ENCODE results near the gene MFSD11. TPM values are rescaled to one million over a fixed set of nuclear protein-coding genes. Genes with fewer than 3 reads are reported as not detected.
A peak's percentile ranks its signal among the peaks of the same experiment; 100 is the strongest.
"Not testable (repeated sequence)": the region's sequence is repeated elsewhere in the genome, so short reads cannot be mapped to it uniquely, and the experiment has no call there.

MFSD11 gene
- total RNA-seq, 2 experiments from 2014 or later, result 17.0 to 17.6 TPM

DNA sequence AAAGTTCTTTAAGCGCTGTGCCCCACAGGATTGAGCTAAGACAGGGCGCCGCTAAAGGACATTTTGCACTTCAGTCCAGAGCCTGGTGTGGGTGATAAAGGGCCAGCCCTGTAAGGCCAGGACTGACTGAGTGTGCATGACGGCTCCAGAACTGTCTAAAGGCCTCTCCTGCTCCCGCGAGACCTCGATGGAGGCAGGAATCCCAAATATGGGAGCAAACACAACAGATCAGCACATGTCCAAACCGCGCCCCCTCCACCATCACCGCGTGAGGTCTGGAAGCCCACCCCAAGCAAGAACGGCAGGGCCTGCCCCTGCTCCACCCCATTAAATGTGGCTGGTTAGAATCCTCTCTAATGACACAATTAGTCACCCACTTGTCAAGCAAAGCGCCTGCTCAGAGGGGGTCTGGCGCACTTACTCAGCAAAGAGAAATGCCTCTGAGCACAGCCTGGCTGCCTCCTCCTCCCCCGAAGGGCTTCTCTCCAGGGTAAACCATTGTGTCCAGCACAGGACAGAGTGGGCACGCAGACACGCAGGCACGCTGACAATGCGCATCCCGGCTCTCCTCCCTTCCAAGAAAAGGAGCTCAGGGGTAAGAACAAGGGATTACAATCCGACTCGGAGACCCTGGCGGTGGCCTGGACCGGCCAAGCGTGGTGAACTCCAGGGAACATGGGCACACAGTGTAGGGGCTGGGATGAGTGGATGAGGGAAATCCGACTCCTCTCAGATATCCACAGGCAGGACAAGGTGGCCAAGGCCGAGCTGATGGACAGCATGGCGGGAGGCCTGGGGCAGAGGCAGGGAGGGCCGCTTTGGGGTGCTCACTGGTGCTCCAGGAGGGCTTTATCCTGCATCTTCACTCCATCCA lies 28.6 kb upstream of the MFSD11 start:
- peak overlapping the region; percentile 70 for H3K4me3 Mint-ChIP-seq
- ATAC-seq (no peak), DNase-seq (no peak)
- H3K27me3 Mint-ChIP-seq, result no peaks in the 10 kb centered on the region
- no peak overlapping the region for H3K27ac Mint-ChIP-seq
- TF ChIP-seq, protein P1, sequence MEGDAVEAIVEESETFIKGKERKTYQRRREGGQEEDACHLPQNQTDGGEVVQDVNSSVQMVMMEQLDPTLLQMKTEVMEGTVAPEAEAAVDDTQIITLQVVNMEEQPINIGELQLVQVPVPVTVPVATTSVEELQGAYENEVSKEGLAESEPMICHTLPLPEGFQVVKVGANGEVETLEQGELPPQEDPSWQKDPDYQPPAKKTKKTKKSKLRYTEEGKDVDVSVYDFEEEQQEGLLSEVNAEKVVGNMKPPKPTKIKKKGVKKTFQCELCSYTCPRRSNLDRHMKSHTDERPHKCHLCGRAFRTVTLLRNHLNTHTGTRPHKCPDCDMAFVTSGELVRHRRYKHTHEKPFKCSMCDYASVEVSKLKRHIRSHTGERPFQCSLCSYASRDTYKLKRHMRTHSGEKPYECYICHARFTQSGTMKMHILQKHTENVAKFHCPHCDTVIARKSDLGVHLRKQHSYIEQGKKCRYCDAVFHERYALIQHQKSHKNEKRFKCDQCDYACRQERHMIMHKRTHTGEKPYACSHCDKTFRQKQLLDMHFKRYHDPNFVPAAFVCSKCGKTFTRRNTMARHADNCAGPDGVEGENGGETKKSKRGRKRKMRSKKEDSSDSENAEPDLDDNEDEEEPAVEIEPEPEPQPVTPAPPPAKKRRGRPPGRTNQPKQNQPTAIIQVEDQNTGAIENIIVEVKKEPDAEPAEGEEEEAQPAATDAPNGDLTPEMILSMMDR (IDR thresholded peaks at IDR 0.05), result no peak
- H3K9me3 Mint-ChIP-seq, result no peaks in the 10 kb centered on the region
- ChIA-PET POLR2A (interaction anchor here (1.0 to 2.2 kb wide), 3 partner anchors 13 to 152 kb away, joined by 3 to 7 read pairs (median 3); no protein-coding TSS in a partner anchor), CTCF (interaction anchor here (0.9 to 1.8 kb wide), 6 partner anchors 8 to 377 kb away, joined by 3 to 6 read pairs (median 3); no protein-coding TSS in a partner anchor)
- H3K4me1 Mint-ChIP-seq (ENCODE audit: low read depth), result peaks cover 28% of the 10 kb centered on the region
- intact Hi-C loops (cut with micrococcal nuclease), result no loop called here
- H3K36me3 Mint-ChIP-seq (ENCODE audit: low read depth), result peaks cover 13% of the 10 kb centered on the region

- H3K27ac Mint-ChIP-seq; H3K27me3 Mint-ChIP-seq; DNase-seq; H3K9me3 Mint-ChIP-seq; intact Hi-C loops (cut with micrococcal nuclease): not testable (repeated sequence)
- peak; percentile 21 for ATAC-seq
- ChIA-PET POLR2A (interaction anchor here (0.6 to 10.1 kb wide), 7 partner anchors 13 to 780 kb away, joined by 3 to 111 read pairs (median 3); partner anchors contain the start of genes JMJD6, METTL23, MFSD11 and SRSF2), CTCF (interaction anchor here (0.9 to 1.8 kb wide), 4 partner anchors 29 to 377 kb away, joined by 3 to 7 read pairs (median 4); no protein-coding TSS in a partner anchor)
- Mint-ChIP-seq H3K4me3 (peak overlapping the region; percentile 70), H3K36me3 (ENCODE audit: low read depth) (peaks cover 17% of the 10 kb centered on the region), H3K4me1 (ENCODE audit: low read depth) (peaks cover 34% of the 10 kb centered on the region)
Measured at GRCh38 chr17:76709951-76710862, 27.7 kb upstream of the MFSD11 start.

- H3K27me3 Mint-ChIP-seq, result no peaks in the 10 kb centered on the region
- no peaks in the 10 kb centered on the region for H3K9me3 Mint-ChIP-seq
- peak; percentile 72 for DNase-seq
- TF ChIP-seq, protein P1 (IDR thresholded peaks at IDR 0.05), result no peak
- CTCF ChIA-PET, result interaction anchor here (0.8 to 6.8 kb wide), 3 partner anchors 15 to 188 kb away, joined by 3 to 83 read pairs (median 7); partner anchors contain the start of genes JMJD6 and METTL23
- H3K4me1 Mint-ChIP-seq (ENCODE audit: low read depth), result peaks cover 42% of the 10 kb centered on the region
- POLR2A ChIA-PET, result interaction anchor here (0.6 to 10.1 kb wide), 5 partner anchors 16 to 374 kb away, joined by 3 to 111 read pairs (median 3); partner anchors contain the start of genes JMJD6, METTL23, MFSD11 and SRSF2
- intact Hi-C loops (cut with micrococcal nuclease), result no loop called here
- H3K36me3 Mint-ChIP-seq (ENCODE audit: low read depth), result peaks cover 25% of the 10 kb centered on the region
- ATAC-seq, result peak; percentile 75
- H3K27ac Mint-ChIP-seq, result no peak within 1 kb of the TSS
- peak within 1 kb of the TSS; percentile 70 for H3K4me3 Mint-ChIP-seq
Measured at GRCh38 chr17:76710863-76711611, 26.9 kb upstream of the MFSD11 start, which contains the start of gene MXRA7. MXRA7 (minus strand) TSS chr17:76710965; CDS start chr17:76710946, 19 bp downstream.

DNA sequence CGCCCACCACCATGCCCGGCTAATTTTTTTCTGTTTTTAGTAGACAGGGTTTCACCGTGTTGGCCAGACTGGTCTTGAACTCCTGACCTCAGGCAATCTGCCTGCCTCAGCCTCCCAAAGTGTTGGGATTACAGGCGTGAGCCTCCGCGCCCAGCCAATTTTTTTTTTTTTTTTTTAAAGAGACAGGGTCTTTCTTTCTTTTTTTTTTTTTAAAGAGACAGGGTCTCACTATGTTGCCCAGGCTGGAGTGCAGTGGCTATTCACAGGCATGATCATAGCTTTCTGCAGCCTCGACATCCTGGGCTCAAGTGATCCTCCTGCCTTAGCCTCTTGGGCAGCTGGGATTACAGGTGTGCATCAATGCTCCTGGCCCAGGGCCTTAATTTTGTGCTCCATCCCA lies 25.6 kb upstream of the MFSD11 start:
- not testable (repeated sequence) for ATAC-seq, H3K27ac Mint-ChIP-seq

GRCh38 chr17:76713765-76714164 lies 24.2 kb upstream of the MFSD11 start:
- no peaks in the 10 kb centered on the region for H3K9me3 Mint-ChIP-seq
- TF ChIP-seq, protein P1 (IDR thresholded peaks at IDR 0.05), result no peak

More for the DNA sequence above, 25.6 kb upstream of the MFSD11 start:
- H3K4me1 Mint-ChIP-seq (ENCODE audit: low read depth), result peaks cover 55% of the 10 kb centered on the region
- H3K27me3 Mint-ChIP-seq; DNase-seq; H3K4me3 Mint-ChIP-seq; H3K9me3 Mint-ChIP-seq; intact Hi-C loops (cut with micrococcal nuclease): not testable (repeated sequence)
- peaks cover 36% of the 10 kb centered on the region for H3K36me3 Mint-ChIP-seq (ENCODE audit: low read depth)
- ChIA-PET CTCF (interaction anchor here (0.8 to 6.8 kb wide), 10 partner anchors 9 to 344 kb away, joined by 3 to 83 read pairs (median 6); partner anchors contain the start of genes JMJD6 and METTL23), POLR2A (interaction anchor here (1.4 to 10.1 kb wide), 3 partner anchors 15 to 41 kb away, joined by 3 to 111 read pairs (median 76); partner anchors contain the start of genes JMJD6, METTL23, MFSD11 and SRSF2)

More at GRCh38 chr17:76713765-76714164, 24.2 kb upstream of the MFSD11 start:
- intact Hi-C loops (cut with micrococcal nuclease), result no loop called here
- ChIA-PET POLR2A (interaction anchor here (0.6 to 10.1 kb wide), 6 partner anchors 9 to 749 kb away, joined by 3 to 111 read pairs (median 4); partner anchors contain the start of genes JMJD6, METTL23, MFSD11 and SRSF2), CTCF (interaction anchor here (0.7 to 6.8 kb wide), 25 partner anchors 9 to 343 kb away, joined by 3 to 83 read pairs (median 5); partner anchors contain the start of genes JMJD6, METTL23 and MFSD11)
- Mint-ChIP-seq H3K4me3 (no peak overlapping the region), H3K27me3 (no peaks in the 10 kb centered on the region), H3K36me3 (ENCODE audit: low read depth) (peaks cover 47% of the 10 kb centered on the region), H3K4me1 (ENCODE audit: low read depth) (peaks cover 64% of the 10 kb centered on the region), H3K27ac (peak overlapping the region; percentile 1)
- ATAC-seq (no peak), DNase-seq (no peak)
